ENCODE measurements around the gene DLGAP4. TPM values are rescaled to one million over a fixed set of nuclear protein-coding genes. Genes with fewer than 3 reads are reported as not detected.

Gene DLGAP4
- total and polyA plus RNA-seq, 10 of the 15 experiments (the other 5 are each of a cell fraction or from before 2014, with no cell fraction given) = 0.42 to 43.3 (median 19.0) TPM

- no peak for TF ChIP-seq ZBTB11 (CRISPR knock-in tag; IDR thresholded peaks at IDR 0.05)
- TF ChIP-seq HDGF (IDR thresholded peaks at IDR 0.05) = peak; percentile 91
- no peak for TF ChIP-seq JUND (IDR thresholded peaks at IDR 0.05; ENCODE audit: low read depth, low read length)
- no peak for TF ChIP-seq SPI1 (IDR thresholded peaks at IDR 0.05; ENCODE audit: borderline replicate concordance, insufficient read depth, low read depth, low read length)
- peak; percentile 71 for TF ChIP-seq IKZF1 (conservative IDR thresholded peaks at IDR 0.05)
- no peak for TF ChIP-seq RELB (IDR thresholded peaks at IDR 0.05; ENCODE audit: low read depth)
- TF ChIP-seq PAX8 (IDR thresholded peaks at IDR 0.05) = no peak
- no peak for TF ChIP-seq WRNIP1 (IDR thresholded peaks at IDR 0.05; ENCODE audit: borderline replicate concordance, low read depth, low read length)
- TF ChIP-seq RFX5 (IDR thresholded peaks at IDR 0.05; ENCODE audit: low read depth, low read length) = no peak
- TF ChIP-seq JUNB (IDR thresholded peaks at IDR 0.05) = no peak
- TF ChIP-seq SMARCA5 (IDR thresholded peaks at IDR 0.05) = no peak
- TF ChIP-seq IRF4 (IDR thresholded peaks at IDR 0.05; ENCODE audit: low read depth, low read length) = 0 out of 2 replicates have a peak, but pooled peaks have one; percentile 41
- no peak for TF ChIP-seq RAD51 (IDR thresholded peaks at IDR 0.05)
- TF ChIP-seq ZBED1 (IDR thresholded peaks at IDR 0.05; ENCODE audit: borderline replicate concordance) = no peak
- no peak for TF ChIP-seq SREBF1 (IDR thresholded peaks at IDR 0.05; ENCODE audit: low read length)
- TF ChIP-seq CHD2 (IDR thresholded peaks at IDR 0.05; ENCODE audit: borderline replicate concordance, low read depth, low read length) = no peak
- TF ChIP-seq BHLHE40 (IDR thresholded peaks at IDR 0.05; ENCODE audit: borderline replicate concordance in 1 of 2, low read depth in 2 of 2, low read length in 1 of 2) = peak in 1 of 2 experiments; percentile 55; a peak in 2 of 4 replicates
- no peak for TF ChIP-seq STAT1 (conservative IDR thresholded peaks at IDR 0.05)
- no peak; the same call in 1 of the 2 replicates for TF ChIP-seq POLR2AphosphoS5 (IDR thresholded peaks at IDR 0.05; ENCODE audit: low read length)
- no peak for TF ChIP-seq NR2C2 (IDR thresholded peaks at IDR 0.05; ENCODE audit: borderline replicate concordance, control insufficient read depth, insufficient read length, low read depth)
- 0 out of 2 replicates have a peak, but pooled peaks have one; percentile 55 for TF ChIP-seq NBN (IDR thresholded peaks at IDR 0.05)
- no peak for TF ChIP-seq TCF7 (IDR thresholded peaks at IDR 0.05; ENCODE audit: borderline replicate concordance)
- peak; percentile 34; the same call in 1 of the 2 replicates for TF ChIP-seq ZNF687 (IDR thresholded peaks at IDR 0.05)
- TF ChIP-seq HDAC2 (IDR thresholded peaks at IDR 0.05) = no peak
These were observed 268.4 kb downstream of the DLGAP4 start (continued) for GRCh38 chr20:36574366-36575135.

All from GM12878 (cell line).